Activated naive CD8-positive, alpha-beta T cell treated with anti-CD3 and anti-CD28 coated beads, Interleukin-2, amount 50 U/mL, for 16 hours (primary cell): Measurements from ENCODE around the gene INAFM2.
A peak's percentile ranks its signal among the peaks of the same experiment; 100 is the strongest.

Experiments
- DNase-seq: peaks from one replicate; pipeline ENCODE4 v3.0.0-alpha.2; 2020; ENCODE audit warnings: low read depth, low spot score

Gene INAFM2

GRCh38 chr15:40363611-40364010 is 40.1 kb downstream of the INAFM2 start:
- no peak for DNase-seq

DNA sequence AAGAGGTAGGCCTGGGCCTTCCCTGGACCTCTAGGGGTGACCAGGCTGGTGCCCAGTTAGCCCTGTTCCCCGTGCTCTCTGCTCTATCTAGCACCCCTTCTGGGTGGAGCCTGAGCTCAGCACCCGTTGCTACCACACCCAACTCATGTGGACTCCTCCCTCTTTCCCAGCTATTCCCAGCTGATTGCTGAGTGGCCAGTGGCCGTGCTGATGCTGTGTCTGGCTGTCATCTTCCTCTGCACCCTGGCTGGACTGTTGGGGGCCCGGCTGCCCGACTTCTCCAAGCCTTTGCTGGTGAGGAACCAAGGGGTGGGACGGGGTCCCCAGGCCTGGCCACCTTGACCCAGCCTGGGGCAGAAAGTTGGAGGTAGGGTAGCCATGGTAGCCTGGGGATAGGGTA is 40.8 kb downstream of the INAFM2 start:
- no peak for DNase-seq

DNA sequence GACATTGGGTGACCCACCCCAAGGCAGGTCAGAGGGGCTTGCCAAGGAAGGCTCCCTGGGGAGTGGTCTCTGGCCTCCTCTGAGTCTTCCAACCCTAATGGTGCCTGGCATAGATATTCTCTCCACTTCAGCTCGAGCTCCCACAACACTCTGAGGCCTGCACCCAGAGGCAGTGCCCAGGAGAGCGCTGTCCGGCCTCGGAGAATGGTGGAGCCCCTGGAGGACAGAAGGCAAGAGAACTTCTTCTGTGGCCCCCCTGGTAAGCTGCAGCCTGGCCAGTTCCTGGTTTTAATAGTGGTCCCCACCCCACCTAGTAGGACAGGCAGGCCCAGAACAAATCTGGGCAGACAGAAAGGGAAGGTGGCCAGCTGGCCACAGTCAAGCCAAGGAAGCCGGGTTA is 41.5 kb downstream of the INAFM2 start:
- no peak for DNase-seq

- DNase-seq = no peak
Measured at GRCh38 chr15:40365624-40366456, 42.3 kb downstream of the INAFM2 start.

- DNase-seq = no peak
Measured at GRCh38 chr15:40366457-40367370, 43.2 kb downstream of the INAFM2 start.

DNA sequence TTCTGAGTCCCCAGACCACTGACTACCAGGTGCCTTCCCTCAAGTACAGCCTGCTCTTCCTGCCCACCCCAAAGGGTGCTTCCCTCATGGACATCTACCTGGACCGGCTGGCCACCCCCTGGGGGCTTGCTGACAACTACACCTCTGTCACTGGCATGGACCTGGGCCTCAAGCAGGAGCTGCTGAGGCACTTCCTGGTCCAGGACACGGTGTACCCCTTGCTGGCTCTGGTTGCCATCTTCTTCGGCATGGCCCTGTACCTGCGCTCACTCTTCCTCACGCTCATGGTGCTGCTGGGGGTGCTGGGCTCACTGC is 43.8 kb downstream of the INAFM2 start:
- no peak for DNase-seq

- DNase-seq = peak; percentile 57
Measured at GRCh38 chr15:40367686-40368611, 44.5 kb downstream of the INAFM2 start.

DNA sequence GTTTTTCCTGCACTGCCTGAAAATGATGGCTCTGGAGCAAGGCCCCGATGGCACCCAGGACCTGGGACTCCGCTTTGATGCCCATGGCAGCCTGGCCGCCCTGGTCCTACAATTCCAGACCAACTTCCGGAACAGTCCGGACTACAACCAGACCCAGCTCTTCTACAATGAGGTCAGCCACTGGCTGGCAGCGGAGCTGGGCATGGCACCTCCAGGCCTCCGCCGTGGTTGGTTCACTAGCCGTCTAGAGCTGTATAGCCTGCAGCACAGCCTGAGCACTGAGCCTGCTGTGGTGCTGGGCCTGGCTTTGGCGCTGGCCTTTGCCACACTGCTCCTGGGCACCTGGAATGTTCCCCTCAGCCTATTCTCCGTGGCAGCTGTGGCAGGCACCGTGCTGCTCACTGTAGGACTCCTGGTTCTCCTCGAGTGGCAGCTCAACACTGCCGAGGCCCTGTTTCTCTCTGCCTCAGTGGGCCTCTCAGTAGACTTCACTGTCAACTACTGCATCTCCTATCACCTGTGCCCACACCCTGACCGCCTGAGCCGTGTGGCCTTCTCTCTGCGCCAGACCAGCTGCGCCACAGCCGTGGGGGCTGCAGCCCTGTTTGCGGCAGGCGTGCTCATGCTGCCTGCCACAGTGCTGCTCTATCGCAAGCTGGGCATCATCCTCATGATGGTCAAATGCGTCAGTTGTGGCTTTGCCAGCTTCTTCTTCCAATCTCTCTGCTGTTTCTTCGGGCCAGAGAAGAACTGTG is 45.4 kb downstream of the INAFM2 start:
- DNase-seq = no peak

- DNase-seq = no peak
Measured at GRCh38 chr15:40369474-40369869, 46.0 kb downstream of the INAFM2 start.

- DNase-seq = no peak
Measured at GRCh38 chr15:40369971-40370370, 46.5 kb downstream of the INAFM2 start.

DNA sequence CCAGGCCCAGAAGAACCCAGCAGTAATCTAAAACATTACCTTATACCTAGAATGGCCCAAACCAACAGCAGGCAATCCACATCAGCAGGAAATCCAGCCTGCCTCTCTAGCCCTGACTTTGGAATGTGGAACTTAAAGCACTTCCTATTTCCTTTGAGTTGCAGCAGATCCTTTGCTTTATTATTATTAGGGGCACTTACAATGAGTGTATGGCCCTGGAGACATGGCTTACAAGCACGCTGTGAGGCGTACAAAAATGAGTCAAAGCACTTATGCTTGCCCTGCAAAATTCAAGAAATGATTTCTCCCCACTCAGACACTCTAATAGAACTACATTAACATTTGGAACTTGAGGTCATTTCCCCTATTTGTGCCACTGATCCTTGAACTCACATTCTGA is 49.5 kb downstream of the INAFM2 start:
- DNase-seq = no peak
